Stimulated activated memory B cell treated with anti-CD40 and anti-IgM and Interleukin-4, amounts not matched to agents 10 μg/mL and 1 μg/mL and 100 μg/mL, for 72 hours (primary cell): ENCODE measurements around the gene FGF6.

Experiments used
- ATAC-seq: fragments of 150-1000 bp; cut with Tn5 transposase; 2 replicates; pipeline ENCODE4 v1.10.0; 2021
- H3K27ac Mint-ChIP-seq: one replicate; pipeline ENCODE4 v1.8.0; 2022; ENCODE audit warnings: mild to moderate bottlenecking, mixed read lengths
- H3K27me3 Mint-ChIP-seq: one replicate; pipeline ENCODE4 v1.8.0; 2022; ENCODE audit warnings: mixed read lengths
- H3K36me3 Mint-ChIP-seq: one replicate; pipeline ENCODE4 v1.8.0; 2022; ENCODE audit warnings: mixed read lengths
- H3K4me1 Mint-ChIP-seq: one replicate; pipeline ENCODE4 v1.8.0; 2022; ENCODE audit warnings: mixed read lengths
- H3K4me3 Mint-ChIP-seq: one replicate; pipeline ENCODE4 v1.8.0; 2022; ENCODE audit warnings: mild to moderate bottlenecking, moderate library complexity, mixed read lengths
- H3K9me3 Mint-ChIP-seq: one replicate; pipeline ENCODE4 v1.8.0; 2022; ENCODE audit warnings: mixed read lengths

FGF6 gene

DNA sequence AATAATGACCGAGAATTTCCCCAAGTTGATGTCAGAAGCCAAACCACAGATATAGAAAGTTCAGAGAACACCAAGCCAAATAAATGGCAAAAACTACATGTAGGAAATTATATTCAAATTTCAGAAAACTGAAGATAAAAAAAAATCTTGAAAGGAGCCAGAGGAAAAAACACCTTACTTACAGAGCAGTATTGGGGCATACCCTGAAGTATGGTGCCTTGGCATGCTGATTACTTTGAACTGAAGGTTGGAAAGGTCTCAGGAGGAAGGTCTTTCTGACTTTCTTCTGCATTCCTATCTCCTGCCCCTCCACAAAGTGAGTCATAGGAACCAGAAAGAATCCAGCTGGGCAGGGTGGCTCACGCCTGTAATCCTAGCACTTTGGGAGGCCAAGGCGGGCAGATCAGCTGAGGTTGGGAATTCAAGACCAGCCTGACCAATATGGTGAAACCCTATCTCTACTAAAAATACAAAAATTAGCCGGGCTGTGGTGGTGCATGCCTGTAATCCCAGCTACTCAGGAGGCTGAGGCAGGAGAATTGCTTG is 8.8 kb upstream of the FGF6 start:
- Mint-ChIP-seq H3K4me3 (no peak overlapping the region), H3K4me1 (no peaks in the 10 kb centered on the region), H3K9me3 (peaks cover 13% of the 10 kb centered on the region), H3K36me3 (peaks cover 20% of the 10 kb centered on the region), H3K27ac (no peak overlapping the region), H3K27me3 (peaks cover 59% of the 10 kb centered on the region)
- no peak for ATAC-seq

DNA sequence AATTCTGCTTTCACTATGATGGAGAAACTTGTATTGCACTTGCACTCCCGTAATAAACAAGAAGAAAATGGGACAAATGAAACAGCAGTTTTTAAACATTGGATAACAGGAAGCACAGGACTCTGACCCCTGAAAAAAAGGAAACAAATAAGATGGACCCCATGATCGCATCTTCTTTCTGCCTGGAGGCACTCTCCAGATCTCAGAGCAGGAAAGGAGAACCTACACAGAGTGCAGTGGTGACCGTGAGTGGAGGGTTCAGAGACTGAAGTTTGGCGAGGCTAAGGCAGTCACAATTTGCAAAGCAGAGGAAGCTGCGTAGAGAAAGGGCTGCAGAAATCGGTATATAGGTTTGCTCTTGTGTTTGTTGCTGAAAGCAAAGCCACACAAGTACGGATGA is 6.1 kb upstream of the FGF6 start:
- peaks cover 13% of the 10 kb centered on the region for H3K9me3 Mint-ChIP-seq
- no peak overlapping the region for H3K27ac Mint-ChIP-seq
- H3K27me3 Mint-ChIP-seq = peaks cover 75% of the 10 kb centered on the region

DNA sequence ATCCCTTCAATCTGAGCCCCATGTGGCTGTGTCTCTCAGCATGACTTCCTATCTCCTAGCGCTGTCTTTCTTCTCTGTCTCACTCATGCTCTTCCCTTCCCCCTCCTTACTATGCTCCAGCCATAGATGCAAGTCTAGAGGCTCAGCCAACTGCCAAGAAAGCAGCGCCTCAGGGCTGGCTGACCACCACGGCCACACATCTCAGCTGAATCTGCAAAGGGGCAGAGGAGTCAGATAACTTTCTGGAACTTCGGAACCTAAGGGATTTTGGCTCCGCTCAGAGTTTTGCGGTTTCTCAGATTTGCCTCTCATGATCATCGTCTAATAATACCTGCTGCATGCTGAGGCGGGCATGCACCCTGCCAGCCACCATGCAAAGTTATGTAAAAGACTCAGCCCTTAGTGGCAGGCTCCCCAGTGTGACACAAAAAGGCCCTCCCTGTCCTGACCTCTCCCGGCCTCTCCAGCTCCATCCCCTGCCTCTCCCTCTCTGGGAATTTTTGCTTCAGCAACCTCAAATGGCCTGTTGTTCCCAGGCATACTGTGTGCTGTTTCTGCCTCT is 5.0 kb upstream of the FGF6 start:
- Mint-ChIP-seq H3K36me3 (peaks cover 20% of the 10 kb centered on the region), H3K4me1 (no peaks in the 10 kb centered on the region), H3K4me3 (no peak overlapping the region), H3K9me3 (peaks cover 13% of the 10 kb centered on the region), H3K27ac (no peak overlapping the region), H3K27me3 (peaks cover 81% of the 10 kb centered on the region)
- no peak for ATAC-seq

More for the DNA sequence above, 6.1 kb upstream of the FGF6 start:
- Mint-ChIP-seq H3K36me3 (peaks cover 20% of the 10 kb centered on the region), H3K4me1 (no peaks in the 10 kb centered on the region), H3K4me3 (no peak overlapping the region)
- ATAC-seq = no peak

DNA sequence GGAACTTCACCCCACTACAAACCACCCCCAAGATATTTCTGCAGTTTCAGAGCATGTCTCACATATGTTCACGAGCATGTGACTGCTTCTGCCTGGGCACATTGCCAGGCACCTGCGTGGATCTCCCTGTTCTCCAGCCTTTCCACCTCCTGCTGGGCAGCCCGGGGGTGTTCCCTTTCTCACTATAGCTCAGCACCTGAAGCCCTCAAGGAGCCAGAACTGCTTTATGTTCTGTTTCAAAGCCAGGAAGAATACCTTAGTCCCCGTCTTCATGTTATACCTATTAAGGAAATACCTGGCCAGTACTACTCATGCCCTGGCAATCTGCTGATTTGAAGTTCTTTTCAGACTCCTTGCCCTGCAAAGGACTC is 4.2 kb upstream of the FGF6 start:
- Mint-ChIP-seq H3K4me1 (no peaks in the 10 kb centered on the region), H3K9me3 (peaks cover 10% of the 10 kb centered on the region), H3K27ac (no peak overlapping the region), H3K36me3 (peaks cover 20% of the 10 kb centered on the region), H3K4me3 (no peak overlapping the region), H3K27me3 (peaks cover 83% of the 10 kb centered on the region)
- ATAC-seq = no peak

DNA sequence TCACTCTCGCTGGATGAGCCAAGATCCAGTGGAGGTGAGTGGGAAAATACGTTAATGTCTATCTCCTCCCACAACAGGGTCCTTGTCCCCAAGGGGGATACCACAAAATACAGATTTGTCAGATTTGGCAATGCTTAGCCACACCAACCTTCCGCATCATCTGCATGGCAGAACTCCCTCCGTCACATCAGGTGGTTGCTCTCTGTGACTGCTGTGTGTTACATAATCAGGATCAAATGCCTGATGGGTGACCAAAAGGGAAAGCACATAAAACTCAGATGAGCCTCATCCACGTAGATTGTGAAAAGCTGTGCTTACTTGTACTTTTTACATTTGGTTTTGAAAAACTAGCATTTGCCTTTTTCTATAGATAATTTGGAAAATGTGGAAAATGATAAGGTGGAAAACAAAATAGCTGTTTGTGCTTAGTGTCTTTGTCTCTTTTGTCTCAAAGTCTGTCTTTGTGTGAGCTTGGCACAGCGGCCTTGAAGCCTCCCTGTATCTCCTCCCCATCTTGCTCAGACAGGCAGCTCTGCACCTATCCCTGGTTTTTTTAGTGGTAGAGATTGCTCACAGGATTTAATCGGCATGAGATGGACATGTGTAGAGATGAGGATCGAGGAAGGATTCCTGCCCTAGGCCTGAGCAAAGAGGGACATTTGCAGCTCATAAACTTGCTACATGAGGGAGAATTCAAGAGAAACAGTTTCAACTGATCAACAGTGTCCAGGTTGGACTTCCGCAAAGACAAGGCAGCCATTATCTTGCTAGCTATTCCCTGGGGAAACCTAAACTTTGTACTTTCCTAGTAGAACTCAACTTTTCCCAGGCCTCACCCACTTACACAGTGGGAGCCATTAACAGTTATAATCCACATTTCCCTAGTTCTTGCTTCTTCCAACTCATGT is 3.6 kb upstream of the FGF6 start:
- no peak for ATAC-seq
- Mint-ChIP-seq H3K4me3 (no peak overlapping the region), H3K4me1 (no peaks in the 10 kb centered on the region)

DNA sequence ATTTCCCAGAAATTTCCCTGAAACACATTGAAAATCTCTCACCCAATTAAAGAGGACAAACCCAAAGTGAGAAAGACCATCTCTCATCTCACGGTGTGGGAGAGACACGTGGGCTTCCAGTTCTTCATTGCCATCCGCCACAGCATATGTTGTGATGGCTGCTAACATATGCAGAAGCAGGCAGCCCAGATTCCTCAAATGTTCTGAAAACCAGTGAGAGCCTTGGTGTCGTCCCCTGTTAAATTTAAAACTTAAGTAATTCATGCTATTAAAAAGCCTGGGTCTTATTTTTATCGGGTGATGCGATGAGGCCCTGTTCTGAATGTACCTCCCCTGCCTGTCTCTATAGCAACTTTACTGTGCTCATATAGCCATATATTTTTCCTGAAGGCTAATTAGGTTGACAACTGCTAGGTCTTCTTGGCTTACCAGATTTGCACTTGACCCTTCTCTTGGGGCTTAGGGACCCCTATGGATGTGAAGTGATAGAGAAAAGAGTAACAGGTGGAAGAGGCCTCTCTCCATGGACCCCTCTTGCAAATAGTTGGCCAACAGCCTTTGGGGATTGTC is 2.8 kb upstream of the FGF6 start:
- H3K4me1 Mint-ChIP-seq = no peaks in the 10 kb centered on the region
- peaks cover 6% of the 10 kb centered on the region for H3K9me3 Mint-ChIP-seq
- H3K36me3 Mint-ChIP-seq = peaks cover 13% of the 10 kb centered on the region
- no peak overlapping the region for H3K27ac Mint-ChIP-seq
- ATAC-seq = no peak
- no peak overlapping the region for H3K4me3 Mint-ChIP-seq
- peaks cover 81% of the 10 kb centered on the region for H3K27me3 Mint-ChIP-seq

More for the DNA sequence above, 3.6 kb upstream of the FGF6 start:
- H3K27ac Mint-ChIP-seq = no peak overlapping the region
- peaks cover 19% of the 10 kb centered on the region for H3K36me3 Mint-ChIP-seq
- H3K27me3 Mint-ChIP-seq = peaks cover 83% of the 10 kb centered on the region
- H3K9me3 Mint-ChIP-seq = peaks cover 10% of the 10 kb centered on the region

DNA sequence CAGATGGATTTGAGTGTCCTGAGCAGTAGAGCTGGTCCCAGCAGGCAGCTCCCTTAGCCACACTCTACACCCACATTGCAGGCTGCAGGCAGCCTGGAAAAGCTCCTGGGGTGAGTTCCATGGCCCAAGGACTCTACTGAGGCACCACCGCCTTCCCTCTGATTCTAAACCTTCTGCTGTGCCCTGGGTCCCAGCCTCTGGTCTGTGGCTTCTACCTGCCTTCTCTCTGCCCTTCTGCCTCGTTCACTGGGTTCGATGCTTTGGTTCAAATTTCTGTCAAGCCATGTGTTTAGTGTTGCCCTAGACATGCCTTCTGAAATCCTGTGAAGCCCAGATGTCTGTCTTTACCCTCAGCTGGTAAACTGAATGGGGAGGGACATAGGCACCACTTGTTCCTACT is 1.5 kb upstream of the FGF6 start:
- H3K9me3 Mint-ChIP-seq = no peaks in the 10 kb centered on the region
- peaks cover under 1% of the 10 kb centered on the region for H3K36me3 Mint-ChIP-seq
- no peak overlapping the region for H3K27ac Mint-ChIP-seq
- ATAC-seq = no peak
- peaks cover 79% of the 10 kb centered on the region for H3K27me3 Mint-ChIP-seq
- H3K4me1 Mint-ChIP-seq = peaks cover 6% of the 10 kb centered on the region
- H3K4me3 Mint-ChIP-seq = no peak overlapping the region

DNA sequence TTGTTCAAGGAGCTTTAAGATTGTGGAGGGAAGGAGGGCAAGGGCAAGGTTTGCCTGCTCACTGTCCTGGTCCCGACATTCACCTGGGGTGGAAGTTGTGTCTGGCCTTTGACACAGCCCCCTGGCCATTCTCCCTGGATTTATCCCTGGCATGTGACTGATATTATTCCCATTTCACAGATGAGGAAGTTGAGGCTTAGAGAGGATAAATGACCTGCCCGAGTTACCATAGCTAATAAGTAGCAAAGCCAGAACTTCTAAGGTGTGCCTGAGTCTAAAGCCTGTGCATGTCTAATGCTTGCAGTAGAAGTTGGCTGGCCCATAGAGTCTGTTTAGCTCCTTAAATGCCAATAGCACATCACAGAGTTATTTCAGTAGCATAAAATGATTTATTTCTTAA is 720 bp upstream of the FGF6 start:
- Mint-ChIP-seq H3K27me3 (peaks cover 77% of the 10 kb centered on the region), H3K4me1 (peaks cover 8% of the 10 kb centered on the region), H3K4me3 (no peak overlapping the region), H3K27ac (no peak overlapping the region), H3K36me3 (no peaks in the 10 kb centered on the region), H3K9me3 (no peaks in the 10 kb centered on the region)
- no peak for ATAC-seq

DNA sequence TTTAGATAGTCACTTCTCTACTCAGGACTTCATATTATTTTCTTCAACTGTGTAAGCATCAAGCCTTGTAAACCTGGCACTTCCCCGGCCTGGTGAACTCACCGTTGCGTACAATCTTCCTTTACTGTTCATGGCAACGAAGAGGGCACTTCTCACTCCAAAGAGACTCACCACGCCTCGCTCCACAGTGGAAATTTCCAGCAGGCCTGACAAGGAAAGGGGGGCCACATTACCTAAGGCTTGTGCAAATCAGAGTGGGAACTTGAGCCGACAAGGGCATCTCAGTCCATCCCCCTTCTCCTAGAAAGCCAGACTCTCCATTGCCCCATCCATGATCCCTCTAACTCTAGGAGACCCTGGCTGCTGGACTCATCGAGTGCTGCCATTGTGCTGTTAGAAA is 1.6 kb downstream of the FGF6 start:
- H3K27ac Mint-ChIP-seq = no peak overlapping the region
- H3K9me3 Mint-ChIP-seq = no peaks in the 10 kb centered on the region
- peaks cover 56% of the 10 kb centered on the region for H3K27me3 Mint-ChIP-seq
- H3K4me3 Mint-ChIP-seq = no peak overlapping the region
- no peak for ATAC-seq
- H3K4me1 Mint-ChIP-seq = peaks cover 31% of the 10 kb centered on the region
- H3K36me3 Mint-ChIP-seq = no peaks in the 10 kb centered on the region

DNA sequence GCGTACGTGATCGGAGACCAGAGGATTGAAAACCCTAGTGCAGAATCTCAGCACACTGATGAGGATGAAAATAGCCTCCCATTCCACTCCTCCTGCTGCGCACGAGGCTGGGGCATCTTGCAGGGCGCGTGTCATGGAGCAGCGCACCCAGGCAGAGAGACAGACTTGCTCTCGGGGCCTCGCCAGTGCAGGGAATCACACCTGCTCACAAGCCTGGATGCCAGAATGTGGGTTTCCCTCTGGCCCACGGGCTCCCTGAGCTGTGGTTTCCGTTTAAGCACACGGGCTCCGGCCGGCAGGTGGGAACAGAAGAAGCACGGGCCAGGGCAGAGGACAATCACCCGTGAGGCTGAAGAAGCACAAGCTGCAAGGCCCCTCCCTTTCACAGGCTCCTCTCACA is 2.0 kb downstream of the FGF6 start:
- Mint-ChIP-seq H3K27ac (no peak overlapping the region), H3K27me3 (peaks cover 56% of the 10 kb centered on the region), H3K9me3 (no peaks in the 10 kb centered on the region), H3K4me1 (peaks cover 35% of the 10 kb centered on the region), H3K36me3 (no peaks in the 10 kb centered on the region), H3K4me3 (no peak overlapping the region)
- ATAC-seq = no peak

DNA sequence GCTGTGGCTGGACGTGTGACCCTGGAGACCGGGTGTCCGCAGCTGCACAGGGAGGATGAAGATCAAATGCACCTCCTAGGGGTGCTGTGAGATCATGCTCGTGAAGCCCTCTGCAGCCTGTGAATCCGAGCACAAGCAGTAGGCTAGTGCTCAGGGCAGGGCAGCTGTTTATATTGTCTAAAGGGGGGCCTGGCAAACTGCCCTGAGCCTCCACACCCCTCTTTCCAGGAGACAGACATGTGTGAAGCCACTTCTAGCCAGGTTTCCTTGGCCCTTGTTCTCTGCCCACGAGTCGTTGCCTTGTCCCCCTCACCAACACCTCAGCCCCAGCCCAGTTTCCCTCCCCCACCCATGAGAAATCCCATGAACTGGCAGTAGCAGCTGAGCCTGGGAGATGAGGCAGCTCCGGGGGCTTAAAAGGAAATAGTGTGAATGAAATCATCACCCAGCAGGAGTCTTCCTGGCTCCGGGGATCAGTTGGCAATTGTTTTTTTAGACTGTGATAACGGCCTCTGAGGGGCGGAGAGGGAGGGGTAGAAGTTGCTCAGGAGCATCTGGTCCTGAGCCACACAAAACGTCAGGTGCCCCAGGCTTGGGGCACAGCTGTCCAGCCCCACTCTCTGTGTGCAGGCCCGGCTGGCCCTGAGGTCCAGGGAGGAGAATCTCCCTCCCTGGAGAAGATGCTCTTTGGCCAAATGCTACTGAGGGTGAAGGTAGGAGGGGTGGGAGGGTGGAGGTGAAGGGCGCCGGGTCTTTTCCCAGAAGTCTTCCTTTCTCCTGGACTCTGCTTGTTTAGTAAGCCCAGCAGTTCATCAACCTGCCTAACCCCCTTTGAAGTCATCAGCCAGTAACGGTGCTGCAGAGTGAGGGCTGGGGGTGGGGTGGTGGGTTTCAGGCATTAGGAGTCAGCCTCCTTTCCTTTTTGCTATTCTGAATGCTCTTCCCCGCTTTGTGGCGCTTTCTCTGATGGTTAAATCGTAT is 4.0 kb downstream of the FGF6 start:
- no peaks in the 10 kb centered on the region for H3K9me3 Mint-ChIP-seq
- H3K36me3 Mint-ChIP-seq = no peaks in the 10 kb centered on the region
- peak overlapping the region; percentile 23 for H3K27ac Mint-ChIP-seq
- no peak overlapping the region for H3K4me3 Mint-ChIP-seq
- peaks cover 48% of the 10 kb centered on the region for H3K4me1 Mint-ChIP-seq
- no peak for ATAC-seq
- peaks cover 43% of the 10 kb centered on the region for H3K27me3 Mint-ChIP-seq

DNA sequence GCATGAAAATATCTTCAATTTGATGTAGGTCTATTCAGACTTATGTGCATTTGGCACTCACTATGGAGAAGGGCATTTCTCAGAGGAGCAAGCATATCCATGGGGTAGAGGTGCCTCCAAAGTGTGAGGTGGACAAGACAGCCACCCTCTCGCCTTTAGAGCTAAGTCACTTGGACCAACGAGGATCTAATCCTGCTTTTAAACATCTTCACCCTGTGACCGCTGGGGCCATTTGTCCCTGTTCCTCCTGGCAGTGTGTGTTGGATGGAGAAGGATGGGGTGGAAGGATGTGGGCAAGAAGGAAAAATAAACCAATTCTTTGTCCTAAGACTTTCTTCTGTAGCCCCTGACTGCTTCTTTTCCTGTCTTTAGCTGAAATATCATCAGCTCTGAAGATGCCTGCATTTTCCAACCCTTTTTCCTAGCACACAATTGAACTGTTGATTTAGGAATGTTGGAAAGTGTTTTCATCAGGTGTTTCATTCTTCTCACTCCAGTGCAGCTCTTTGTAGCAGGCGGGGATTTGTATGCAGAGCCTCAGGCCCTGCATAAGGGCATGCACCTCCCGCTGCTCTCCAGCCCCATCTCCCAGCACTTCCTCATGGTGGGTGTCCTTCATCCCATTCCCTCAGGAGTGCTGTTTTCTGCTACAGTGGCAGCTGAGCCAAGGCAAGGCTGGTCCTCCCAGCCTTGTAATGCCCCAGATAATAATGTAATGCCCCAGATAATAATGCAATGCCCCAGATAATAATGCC is 5.3 kb downstream of the FGF6 start:
- no peaks in the 10 kb centered on the region for H3K9me3 Mint-ChIP-seq
- no peak for ATAC-seq
- H3K27me3 Mint-ChIP-seq = peaks cover 33% of the 10 kb centered on the region
- H3K4me1 Mint-ChIP-seq = peaks cover 57% of the 10 kb centered on the region
- no peaks in the 10 kb centered on the region for H3K36me3 Mint-ChIP-seq
- no peak overlapping the region for H3K4me3 Mint-ChIP-seq
- peak overlapping the region; percentile 78 for H3K27ac Mint-ChIP-seq

DNA sequence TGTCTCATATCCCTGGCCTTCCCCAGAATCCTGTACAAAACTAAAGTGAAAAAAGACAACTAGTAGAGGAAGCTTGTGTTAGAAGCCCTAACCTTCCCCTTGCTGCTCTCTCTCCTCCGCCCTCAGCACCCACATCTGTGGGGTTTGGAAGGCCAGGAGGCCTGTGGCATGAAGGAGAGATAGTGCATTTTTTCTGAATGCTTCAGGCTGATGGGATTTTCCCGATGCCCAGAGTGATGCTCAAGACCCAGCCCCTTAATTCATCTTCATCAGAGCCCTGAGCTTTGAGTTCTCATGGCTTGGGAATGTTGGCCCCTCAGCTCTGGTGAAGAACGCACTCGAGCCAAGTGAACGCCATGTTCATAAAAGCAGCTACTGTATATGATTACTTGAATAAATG is 5.9 kb downstream of the FGF6 start:
- H3K4me1 Mint-ChIP-seq = peaks cover 63% of the 10 kb centered on the region
- H3K9me3 Mint-ChIP-seq = no peaks in the 10 kb centered on the region
- peak; percentile 22 for ATAC-seq
- H3K36me3 Mint-ChIP-seq = no peaks in the 10 kb centered on the region
- H3K27ac Mint-ChIP-seq = peak overlapping the region; percentile 78
- peaks cover 27% of the 10 kb centered on the region for H3K27me3 Mint-ChIP-seq
- H3K4me3 Mint-ChIP-seq = peak overlapping the region; percentile 33
